Stimulated activated CD4-positive, alpha-beta T cell treated with anti-CD3 and anti-CD28 coated beads, Interleukin-12 subunit alpha, Interleukin-12 subunit beta, amount 100 ng/mL, for 48 hours (primary cell): ENCODE results near the gene TMEM125.

Experiments
- DNase-seq, 3 donors: peaks; one replicate each; pipeline ENCODE4 v3.0.0-alpha.2; 2020; ENCODE audit warnings: low read depth in 2 of 3, low spot score in 1 of 3

The TMEM125 gene

GRCh38 chr1:43272576-43273571 is 3.1 kb downstream of the TMEM125 start:
- DNase-seq = no peak

DNA sequence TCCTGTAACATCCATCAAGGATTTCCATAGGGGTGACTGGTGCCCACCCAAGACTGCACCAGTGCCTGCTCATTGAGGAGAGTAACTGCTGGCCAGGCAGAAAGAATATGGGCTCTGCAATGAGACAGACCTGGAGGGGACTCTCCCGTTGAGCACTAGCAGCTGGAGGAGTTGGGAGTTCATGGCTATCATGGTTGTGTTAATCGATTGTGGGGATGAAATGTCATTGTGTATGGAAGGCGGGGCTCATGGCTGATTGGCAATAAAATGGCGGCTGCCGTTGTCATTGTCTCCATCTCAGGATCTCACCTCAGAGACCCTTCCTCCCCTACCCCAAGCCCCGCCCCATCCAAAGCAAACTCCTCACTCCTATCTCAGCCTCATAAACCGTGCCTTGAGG is 3.9 kb downstream of the TMEM125 start:
- no peak for DNase-seq

GRCh38 chr1:43274125-43274803 is 4.5 kb downstream of the TMEM125 start:
- DNase-seq = peak in 2 of 3 donors; percentile 16 to 32

GRCh38 chr1:43274804-43275180 is 5.0 kb downstream of the TMEM125 start:
- no peak for DNase-seq

DNA sequence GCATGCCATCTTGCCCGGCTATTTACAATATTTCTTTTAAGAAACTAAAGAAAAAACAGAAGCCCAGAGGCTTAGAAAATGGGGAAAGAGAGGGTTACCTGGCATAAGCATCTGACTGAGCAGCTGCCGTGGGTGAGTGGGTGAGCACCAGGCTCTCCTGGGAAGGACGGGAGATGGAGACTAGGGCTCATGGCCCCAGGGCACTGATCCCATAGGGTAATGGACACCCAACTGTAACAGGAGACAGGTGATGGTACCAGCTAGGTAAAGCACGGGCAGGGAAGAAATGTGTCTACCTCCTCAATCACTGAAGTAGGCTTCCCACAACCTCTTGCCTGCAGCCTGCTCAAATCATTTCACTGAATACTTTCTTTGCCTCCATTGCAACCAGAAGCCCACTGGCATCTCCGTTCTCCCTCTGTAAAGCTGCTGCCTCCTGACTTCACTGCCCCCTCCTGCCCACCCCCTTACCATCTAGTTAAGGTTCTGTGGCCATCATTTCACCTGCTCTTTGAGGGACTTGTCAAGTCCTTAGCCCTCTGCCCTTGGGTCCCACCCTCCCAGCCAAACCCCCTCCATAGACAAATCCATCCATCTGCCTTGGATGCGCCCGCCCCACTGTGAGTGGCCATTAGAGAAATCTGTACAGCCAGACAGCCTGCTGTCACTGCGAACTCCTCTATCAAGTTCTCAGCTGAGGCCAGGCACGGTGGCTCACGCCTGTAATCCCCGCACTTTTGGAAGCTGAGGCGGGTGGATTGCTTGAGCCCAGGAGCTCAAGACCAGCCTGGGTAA is 6.2 kb downstream of the TMEM125 start:
- no peak for DNase-seq

GRCh38 chr1:43276673-43277072 is 6.9 kb downstream of the TMEM125 start:
- DNase-seq = no peak

GRCh38 chr1:43277116-43277876 is 7.5 kb downstream of the TMEM125 start:
- DNase-seq = no peak

GRCh38 chr1:43279161-43279560 is 9.4 kb downstream of the TMEM125 start:
- no peak for DNase-seq

DNA sequence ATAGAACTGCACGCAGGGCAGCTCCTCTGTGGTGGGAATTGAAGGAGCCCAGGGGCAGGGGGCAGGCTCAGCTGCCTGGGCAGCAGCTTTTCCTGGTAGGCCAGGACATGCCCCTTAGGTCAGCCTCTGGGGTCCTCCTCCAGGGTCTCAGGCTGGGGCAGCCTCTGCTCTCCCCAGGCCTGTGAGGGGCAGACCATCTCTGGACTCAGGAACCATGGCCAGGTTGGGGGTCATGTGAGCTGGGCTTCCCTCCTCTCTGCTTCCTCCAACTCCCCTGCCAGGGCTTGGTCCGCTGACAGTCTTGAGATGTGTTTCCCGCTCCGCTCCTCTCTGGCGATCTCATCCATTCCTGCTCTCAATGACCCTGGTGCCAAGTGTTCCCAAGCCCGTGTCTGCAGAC is 9.9 kb downstream of the TMEM125 start:
- DNase-seq = no peak

GRCh38 chr1:43280692-43281091 is 10.9 kb downstream of the TMEM125 start:
- no peak for DNase-seq

DNA sequence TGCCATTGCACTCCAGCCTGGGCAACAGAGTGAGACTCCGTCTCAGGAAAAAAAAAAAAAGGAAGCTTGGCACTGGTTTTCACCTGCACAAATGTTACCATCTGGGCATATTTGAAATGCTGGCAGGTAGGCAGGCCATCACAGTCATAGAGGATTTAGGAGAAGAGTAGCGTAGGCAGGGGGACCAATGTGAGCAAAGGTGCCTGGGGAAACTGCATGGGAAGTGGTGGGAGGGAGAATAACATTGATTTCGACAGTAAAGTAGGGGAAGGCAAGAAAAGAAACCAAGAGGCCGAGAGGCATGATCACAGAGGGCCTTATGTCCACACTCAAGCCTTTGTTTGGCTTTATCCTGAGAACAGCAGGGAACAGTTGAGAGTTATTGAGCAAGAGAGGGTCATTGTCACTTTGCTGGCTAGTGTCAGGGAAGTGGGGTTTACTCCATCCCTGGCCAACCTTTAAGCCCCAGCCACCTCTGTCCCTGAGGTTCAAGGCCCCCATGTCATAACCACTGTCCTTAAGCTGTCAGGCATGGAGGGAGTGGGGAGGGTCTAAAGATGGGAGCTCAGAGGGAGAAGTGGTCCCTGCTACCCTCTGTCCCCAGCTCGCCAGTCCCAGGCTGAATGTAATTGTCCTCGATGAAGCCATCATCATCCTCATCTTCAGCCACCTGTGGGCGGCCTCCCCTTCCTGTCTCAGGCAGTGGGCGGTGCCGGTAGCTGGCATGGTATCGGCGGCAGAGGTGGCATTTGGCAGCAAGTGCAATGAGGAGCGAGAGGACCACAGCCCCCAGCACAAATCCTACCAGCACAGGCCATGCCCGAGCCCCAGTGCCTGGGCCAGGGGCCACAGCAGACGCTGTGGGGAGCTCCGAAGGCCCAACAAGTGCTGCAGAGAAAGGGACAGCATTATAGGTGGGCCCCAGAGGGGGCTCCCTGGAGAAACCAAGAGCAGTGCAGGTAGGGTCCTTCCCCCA is 12.7 kb downstream of the TMEM125 start:
- no peak for DNase-seq

DNA sequence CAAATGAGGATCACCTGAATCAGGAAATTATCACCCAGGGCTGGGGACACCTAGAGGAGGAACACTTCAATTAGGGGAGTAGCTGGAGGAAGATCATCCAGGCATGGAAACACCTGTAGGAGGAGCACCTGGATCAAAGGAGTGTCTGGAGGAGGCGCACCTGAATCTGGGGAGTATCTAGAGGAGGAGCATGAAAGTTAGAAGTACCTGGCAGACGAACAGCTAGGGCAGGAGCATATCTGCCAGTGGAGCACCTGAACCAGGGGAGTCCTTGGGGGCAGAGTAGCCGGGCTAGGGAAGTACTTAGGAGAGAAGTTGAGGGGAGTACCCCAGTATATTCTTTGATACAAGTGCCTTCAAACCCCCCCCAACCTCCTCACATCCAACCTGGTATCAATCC is 14.3 kb downstream of the TMEM125 start:
- no peak for DNase-seq

GRCh38 chr1:43284546-43285110 is 14.8 kb downstream of the TMEM125 start:
- no peak for DNase-seq

- no peak for DNase-seq
Measured at GRCh38 chr1:43285269-43285990, 15.6 kb downstream of the TMEM125 start, which contains the start of gene C1orf210. C1orf210 (minus strand) TSS chr1:43285581; CDS start chr1:43283270, 2,311 bp downstream.

DNA sequence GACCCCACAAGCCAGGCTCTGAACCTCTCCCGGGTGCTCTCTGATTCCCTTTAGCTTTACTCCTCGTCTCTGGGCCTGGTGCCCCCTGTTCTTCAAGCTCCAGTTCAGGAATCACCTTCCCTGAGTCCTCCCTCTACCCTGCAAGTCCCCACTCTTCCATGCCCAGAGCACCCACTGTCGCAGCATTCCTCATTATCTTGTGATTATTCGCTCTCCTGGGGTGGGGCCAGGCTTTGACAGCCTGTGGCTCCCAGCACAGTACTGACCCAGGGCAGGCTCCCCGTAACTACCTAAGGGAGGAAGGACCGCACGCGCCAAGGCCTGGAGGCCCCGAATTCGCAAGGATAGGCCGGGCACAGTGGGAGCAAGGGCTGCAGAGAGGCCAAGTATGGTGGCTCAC is 16.3 kb downstream of the TMEM125 start:
- no peak for DNase-seq

DNA sequence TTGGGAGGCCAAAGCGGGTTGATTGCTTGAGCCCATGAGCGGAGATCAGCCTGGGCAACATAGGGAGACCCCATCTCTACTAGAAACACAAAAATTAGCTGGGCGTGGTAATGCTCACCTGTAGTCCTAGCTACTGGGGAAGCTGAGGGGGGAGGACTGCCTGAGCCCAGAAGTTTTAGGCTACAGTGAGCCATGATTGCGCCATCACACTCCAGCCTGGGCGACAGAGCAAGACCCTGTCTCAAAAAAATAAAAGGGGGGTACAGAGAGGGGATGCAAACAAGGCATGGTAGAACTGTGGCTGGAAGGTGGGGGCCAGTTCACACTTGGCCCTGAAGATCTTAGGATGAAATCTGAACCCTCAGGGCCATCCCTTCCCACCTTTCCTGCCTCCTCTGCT is 16.8 kb downstream of the TMEM125 start:
- DNase-seq = no peak

GRCh38 chr1:43288058-43288784 is 18.4 kb downstream of the TMEM125 start:
- DNase-seq = no peak
